Activated T-helper 17 cell treated with anti-CD3 and anti-CD28 coated beads, Interleukin-2, amount 50 U/mL, for 72 hours (primary cell): ENCODE data around the gene SPATA13. TPM values are rescaled to one million over a fixed set of nuclear protein-coding genes. Genes with fewer than 3 reads are reported as not detected.
A peak's percentile ranks its signal among the peaks of the same experiment; 100 is the strongest.

Source experiments
- ATAC-seq: fragments of 150-1000 bp; cut with Tn5 transposase; replicated peaks from 2 replicates; pipeline ENCODE4 v1.10.0; 2021; ENCODE audit warnings: mild to moderate bottlenecking, moderate library complexity
- H3K27ac Mint-ChIP-seq: one replicate; pipeline ENCODE4 v1.8.0; 2022; ENCODE audit warnings: mixed read lengths
- H3K27me3 Mint-ChIP-seq: one replicate; pipeline ENCODE4 v1.8.0; 2022; ENCODE audit warnings: mixed read lengths
- H3K36me3 Mint-ChIP-seq: one replicate; pipeline ENCODE4 v1.8.0; 2022; ENCODE audit warnings: low read depth, mild to moderate bottlenecking, mixed read lengths
- H3K4me1 Mint-ChIP-seq: one replicate; pipeline ENCODE4 v1.8.0; 2022; ENCODE audit warnings: mixed read lengths
- H3K4me3 Mint-ChIP-seq: one replicate; pipeline ENCODE4 v1.8.0; 2022; ENCODE audit warnings: mild to moderate bottlenecking, mixed read lengths
- H3K9me3 Mint-ChIP-seq: one replicate; pipeline ENCODE4 v1.8.0; 2022; ENCODE audit warnings: mixed read lengths
- total RNA-seq, 2 donors: library from RNA; stranded (reverse); gene quantifications; one replicate each; pipeline ENCODE4 v1.2.3, GENCODE V29; 2022

Gene SPATA13
- total RNA-seq, 2 donors from 2014 or later = 43.1 to 56.5 TPM

DNA sequence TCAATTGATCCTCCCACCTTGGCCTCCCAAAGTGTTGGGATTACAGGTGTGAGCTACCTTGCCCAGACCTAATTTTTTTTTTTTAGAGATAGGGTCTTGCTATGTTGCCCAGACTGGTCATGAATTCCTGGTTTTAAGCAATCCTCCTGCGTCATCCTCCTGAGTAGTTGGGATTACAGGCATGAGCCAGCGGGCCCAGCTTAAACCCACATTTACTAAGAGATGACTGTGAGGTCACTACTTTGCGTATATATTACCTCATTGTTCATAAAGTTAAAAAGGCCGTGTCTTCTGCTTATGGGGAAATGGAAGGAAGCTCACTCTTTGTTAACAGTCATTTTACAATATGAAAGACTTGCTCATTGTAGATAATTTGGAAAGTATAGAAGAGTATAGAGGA is 109.3 kb downstream of the SPATA13 start:
- Mint-ChIP-seq H3K9me3 (no peaks in the 10 kb centered on the region), H3K27ac (peak overlapping the region; percentile 95), H3K27me3 (no peaks in the 10 kb centered on the region), H3K36me3 (peaks cover 61% of the 10 kb centered on the region), H3K4me3 (peak overlapping the region; percentile 98), H3K4me1 (peaks cover 54% of the 10 kb centered on the region)
- no peak for ATAC-seq

GRCh38 chr13:24270639-24271141 is 110.2 kb downstream of the SPATA13 start:
- peak overlapping the region; percentile 95 for H3K27ac Mint-ChIP-seq
- peaks cover 57% of the 10 kb centered on the region for H3K36me3 Mint-ChIP-seq
- ATAC-seq = peak; percentile 58
- H3K4me1 Mint-ChIP-seq = peaks cover 51% of the 10 kb centered on the region
- no peaks in the 10 kb centered on the region for H3K27me3 Mint-ChIP-seq
- peak overlapping the region; percentile 98 for H3K4me3 Mint-ChIP-seq
- no peaks in the 10 kb centered on the region for H3K9me3 Mint-ChIP-seq

- Mint-ChIP-seq H3K36me3 (peaks cover 55% of the 10 kb centered on the region), H3K4me1 (peaks cover 50% of the 10 kb centered on the region), H3K9me3 (no peaks in the 10 kb centered on the region), H3K27me3 (no peaks in the 10 kb centered on the region), H3K4me3 (peak overlapping the region; percentile 98), H3K27ac (peak overlapping the region; percentile 95)
- ATAC-seq = no peak
Observed at GRCh38 chr13:24271231-24271600, 110.7 kb downstream of the SPATA13 start.

- no peaks in the 10 kb centered on the region for H3K9me3 Mint-ChIP-seq
- H3K36me3 Mint-ChIP-seq = peaks cover 49% of the 10 kb centered on the region
- H3K4me1 Mint-ChIP-seq = peaks cover 52% of the 10 kb centered on the region
- peak; percentile 65 for ATAC-seq
- peak overlapping the region; percentile 98 for H3K4me3 Mint-ChIP-seq
- H3K27me3 Mint-ChIP-seq = no peaks in the 10 kb centered on the region
- H3K27ac Mint-ChIP-seq = peak overlapping the region; percentile 95
Observed at GRCh38 chr13:24271601-24272451, 111.3 kb downstream of the SPATA13 start.

GRCh38 chr13:24272452-24273161 is 112.1 kb downstream of the SPATA13 start:
- Mint-ChIP-seq H3K9me3 (no peaks in the 10 kb centered on the region), H3K27ac (peak overlapping the region; percentile 95), H3K4me3 (peak overlapping the region; percentile 98), H3K36me3 (peaks cover 43% of the 10 kb centered on the region), H3K4me1 (peaks cover 46% of the 10 kb centered on the region), H3K27me3 (no peaks in the 10 kb centered on the region)
- no peak for ATAC-seq

DNA sequence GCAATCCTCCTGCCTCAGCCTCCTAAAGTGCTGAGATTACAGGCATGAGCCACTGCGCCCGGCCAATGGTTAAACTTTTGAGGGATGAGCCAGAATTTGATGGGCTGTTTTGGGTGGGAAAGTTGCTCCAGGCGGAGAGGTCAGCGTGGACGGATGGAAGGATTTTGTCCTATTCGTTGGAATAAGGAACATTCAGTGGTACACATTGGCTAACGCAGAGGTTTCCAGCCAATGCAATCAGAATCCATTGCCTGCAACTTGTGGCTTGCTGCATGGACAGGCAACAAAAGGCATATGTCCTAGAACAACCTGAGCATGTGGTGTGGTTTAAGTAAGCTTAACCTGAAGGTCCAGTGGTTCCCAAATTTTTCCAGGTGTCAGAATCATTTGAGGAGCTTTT is 113.4 kb downstream of the SPATA13 start:
- H3K27ac Mint-ChIP-seq = peak overlapping the region; percentile 95
- no peaks in the 10 kb centered on the region for H3K9me3 Mint-ChIP-seq
- H3K4me1 Mint-ChIP-seq = peaks cover 46% of the 10 kb centered on the region
- no peak for ATAC-seq
- H3K27me3 Mint-ChIP-seq = no peaks in the 10 kb centered on the region
- peaks cover 43% of the 10 kb centered on the region for H3K36me3 Mint-ChIP-seq
- H3K4me3 Mint-ChIP-seq = peak overlapping the region; percentile 98

GRCh38 chr13:24274452-24275021 is 114.0 kb downstream of the SPATA13 start:
- peak overlapping the region; percentile 98 for H3K4me3 Mint-ChIP-seq
- peaks cover 44% of the 10 kb centered on the region for H3K36me3 Mint-ChIP-seq
- H3K4me1 Mint-ChIP-seq = peaks cover 49% of the 10 kb centered on the region
- H3K27ac Mint-ChIP-seq = peak overlapping the region; percentile 95
- H3K27me3 Mint-ChIP-seq = no peaks in the 10 kb centered on the region
- peak; percentile 65 for ATAC-seq
- no peaks in the 10 kb centered on the region for H3K9me3 Mint-ChIP-seq

DNA sequence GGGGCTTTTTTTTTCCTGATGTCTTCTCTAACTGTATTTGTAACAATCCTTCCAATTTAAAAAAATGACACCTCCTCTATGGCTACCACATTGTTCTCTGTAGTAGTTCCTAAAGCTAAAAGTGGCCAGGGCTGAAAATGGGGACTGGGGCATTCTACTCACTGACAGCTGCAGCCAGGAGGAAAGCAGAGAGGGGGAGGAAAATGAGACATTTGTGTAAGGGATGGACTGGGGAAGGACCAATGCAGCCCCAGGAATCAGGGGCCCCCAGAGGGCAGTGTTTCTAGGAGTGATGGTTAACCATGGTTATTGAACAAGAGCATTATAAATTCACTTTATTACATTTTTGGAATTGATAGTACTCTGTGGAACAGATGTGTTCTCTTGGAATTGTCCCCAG is 114.5 kb downstream of the SPATA13 start:
- H3K27me3 Mint-ChIP-seq = no peaks in the 10 kb centered on the region
- H3K27ac Mint-ChIP-seq = peak overlapping the region; percentile 95
- ATAC-seq = no peak
- H3K4me3 Mint-ChIP-seq = peak overlapping the region; percentile 98
- H3K4me1 Mint-ChIP-seq = peaks cover 50% of the 10 kb centered on the region
- peaks cover 49% of the 10 kb centered on the region for H3K36me3 Mint-ChIP-seq
- no peaks in the 10 kb centered on the region for H3K9me3 Mint-ChIP-seq

DNA sequence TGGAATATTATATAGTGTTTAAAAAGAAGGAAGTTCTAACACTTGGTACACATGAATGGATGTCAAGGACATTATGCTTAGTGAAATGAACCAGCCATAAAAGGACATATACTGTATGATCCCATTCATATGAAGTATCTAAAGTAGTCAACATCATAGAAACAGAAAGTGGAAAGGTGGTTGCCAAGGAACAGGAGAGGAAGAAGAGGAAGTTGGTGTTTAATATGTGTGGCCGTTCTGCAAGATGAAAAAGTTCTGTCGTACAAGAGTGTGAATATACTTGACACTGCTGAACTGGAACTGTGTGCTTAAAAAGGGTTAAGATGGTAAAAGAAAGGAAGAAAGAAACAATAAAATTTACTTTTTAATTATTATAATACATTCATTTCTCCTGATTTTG is 115.8 kb downstream of the SPATA13 start:
- Mint-ChIP-seq H3K4me3 (peak overlapping the region; percentile 98), H3K9me3 (no peaks in the 10 kb centered on the region), H3K4me1 (peaks cover 47% of the 10 kb centered on the region), H3K27ac (peak overlapping the region; percentile 25), H3K27me3 (no peaks in the 10 kb centered on the region), H3K36me3 (peaks cover 55% of the 10 kb centered on the region)
- ATAC-seq = peak; percentile 28

DNA sequence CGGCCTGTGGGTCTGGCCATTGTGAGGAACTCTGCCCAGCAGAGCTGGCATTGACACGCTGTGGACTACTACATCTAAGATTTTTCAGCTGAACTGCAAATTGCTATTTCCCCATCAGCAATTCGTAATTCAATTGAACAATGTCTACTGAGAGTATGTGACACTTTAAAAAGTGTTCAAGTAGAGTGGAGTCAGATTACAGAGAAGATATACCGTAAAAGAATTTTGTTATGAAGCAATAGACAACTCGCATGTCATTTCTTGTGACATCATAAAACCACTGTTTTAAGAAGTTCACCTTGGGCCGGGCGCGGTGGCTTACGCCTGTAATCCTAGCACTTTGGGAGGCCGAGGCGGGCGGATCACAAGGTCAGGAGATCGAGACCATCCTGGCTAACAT is 116.3 kb downstream of the SPATA13 start:
- Mint-ChIP-seq H3K27me3 (no peaks in the 10 kb centered on the region), H3K4me1 (peaks cover 48% of the 10 kb centered on the region), H3K4me3 (peak overlapping the region; percentile 98), H3K36me3 (peaks cover 53% of the 10 kb centered on the region), H3K9me3 (no peaks in the 10 kb centered on the region), H3K27ac (peak overlapping the region; percentile 25)
- no peak for ATAC-seq

- Mint-ChIP-seq H3K4me3 (no peak overlapping the region), H3K4me1 (peaks cover 45% of the 10 kb centered on the region), H3K27ac (peak overlapping the region; percentile 59), H3K36me3 (peaks cover 56% of the 10 kb centered on the region), H3K27me3 (no peaks in the 10 kb centered on the region), H3K9me3 (no peaks in the 10 kb centered on the region)
- ATAC-seq = no peak
Observed at GRCh38 chr13:24277761-24278160, 117.2 kb downstream of the SPATA13 start.

GRCh38 chr13:24279327-24280110 is 119.0 kb downstream of the SPATA13 start:
- Mint-ChIP-seq H3K36me3 (peaks cover 61% of the 10 kb centered on the region), H3K4me3 (no peak overlapping the region), H3K4me1 (peaks cover 34% of the 10 kb centered on the region), H3K9me3 (no peaks in the 10 kb centered on the region), H3K27me3 (no peaks in the 10 kb centered on the region), H3K27ac (peak overlapping the region; percentile 77)
- ATAC-seq = no peak

GRCh38 chr13:24280720-24281119 is 120.2 kb downstream of the SPATA13 start:
- H3K36me3 Mint-ChIP-seq = peaks cover 68% of the 10 kb centered on the region
- H3K4me3 Mint-ChIP-seq = no peak overlapping the region
- peak overlapping the region; percentile 47 for H3K27ac Mint-ChIP-seq
- H3K4me1 Mint-ChIP-seq = peaks cover 28% of the 10 kb centered on the region
- ATAC-seq = no peak
- H3K27me3 Mint-ChIP-seq = no peaks in the 10 kb centered on the region
- no peaks in the 10 kb centered on the region for H3K9me3 Mint-ChIP-seq
